SU-DHL-6 (cell line): ENCODE results near the gene CXCL12.

ENCODE experiments used
- H2AFZ ChIP-seq: fragments of 200-600 bp; sonication (generic); 2 replicates; pipeline ENCODE4 v1.6.1; 2014; ENCODE audit warnings: low read depth, mild to moderate bottlenecking, moderate library complexity, mixed read lengths, antibody characterized with exemption, low read length; ENCODE audit not compliant: severe bottlenecking
- H3F3A ChIP-seq: fragments of 200-600 bp; shearing (Covaris generic); 2 replicates; pipeline ENCODE4 v1.6.0; 2016; ENCODE audit warnings: antibody characterized with exemption, mild to moderate bottlenecking; ENCODE audit not compliant: insufficient read depth
- H3K27ac ChIP-seq: fragments of 200-600 bp; sonication (generic); 2 replicates; pipeline ENCODE4 v1.5.1; 2016; ENCODE audit warnings: low read depth, mild to moderate bottlenecking, low read length, moderate library complexity, mixed read lengths
- H3K27me3 ChIP-seq: fragments of 200-600 bp; sonication (generic), shearing (Covaris generic); 2 replicates; pipeline ENCODE4 v1.6.0; 2014; ENCODE audit warnings: mild to moderate bottlenecking, low read length
- H3K36me3 ChIP-seq: fragments of 200-600 bp; sonication (generic); 2 replicates; pipeline ENCODE4 v1.6.1; 2014; ENCODE audit warnings: mild to moderate bottlenecking, low read length, mixed read lengths
- H3K4me2 ChIP-seq: fragments of 300-600, 200-600 bp; shearing (Covaris generic), sonication (generic); 2 replicates; pipeline ENCODE4 v1.6.0; 2014; ENCODE audit warnings: low read length, low read depth, mild to moderate bottlenecking; ENCODE audit not compliant: poor library complexity, severe bottlenecking
- H3K4me3 ChIP-seq: fragments of 200-600 bp; sonication (generic); 2 replicates; pipeline ENCODE4 v1.5.1; 2014; ENCODE audit warnings: antibody characterized with exemption, low read length, mild to moderate bottlenecking, mixed read lengths; ENCODE audit not compliant: insufficient read depth, poor library complexity, severe bottlenecking
- H3K79me2 ChIP-seq: fragments of 200-600 bp; sonication (generic); 2 replicates; pipeline ENCODE4 v1.6.1; 2014; ENCODE audit warnings: mild to moderate bottlenecking, low read length, moderate library complexity; ENCODE audit not compliant: insufficient read depth
- H3K9ac ChIP-seq: fragments of 200-600 bp; sonication (generic); 2 replicates; pipeline ENCODE4 v1.7.0; 2014; ENCODE audit warnings: mild to moderate bottlenecking, low read length
- H3K9me2 ChIP-seq: fragments of 200-600 bp; sonication (generic); replicated peaks from 2 replicates; pipeline ENCODE4 v1.6.1; 2014; ENCODE audit warnings: low read length; ENCODE audit not compliant: insufficient read depth
- H3K9me3 ChIP-seq: fragments of 200-600 bp; sonication (generic); 2 replicates; pipeline ENCODE4 v1.6.1; 2014; ENCODE audit warnings: low read length, mixed read lengths; ENCODE audit not compliant: insufficient read depth
- H4K20me1 ChIP-seq: fragments of 200-600 bp; sonication (generic); 2 replicates; pipeline ENCODE4 v1.6.1; 2014; ENCODE audit warnings: low read depth, mild to moderate bottlenecking, antibody characterized with exemption, low read length, moderate library complexity, mixed read lengths
- EZH2phosphoT487 ChIP-seq: fragments of 200-600 bp; sonication (generic), shearing (Covaris generic); conservative IDR thresholded peaks from 2 replicates; pipeline ENCODE4 v1.6.1; 2018; ENCODE audit warnings: mild to moderate bottlenecking, antibody characterized with exemption, low read length, moderate library complexity, mixed read lengths
- TF ChIP-seq, protein P1 (sequence below): fragments of 200-600 bp; sonication (generic); IDR thresholded peaks from one replicate; pipeline ENCODE4 v1.5.1; 2017; ENCODE audit warnings: antibody characterized with exemption, mild to moderate bottlenecking, low read length, moderate library complexity; ENCODE audit not compliant: insufficient read depth, poor library complexity, severe bottlenecking

The CXCL12 gene

DNA sequence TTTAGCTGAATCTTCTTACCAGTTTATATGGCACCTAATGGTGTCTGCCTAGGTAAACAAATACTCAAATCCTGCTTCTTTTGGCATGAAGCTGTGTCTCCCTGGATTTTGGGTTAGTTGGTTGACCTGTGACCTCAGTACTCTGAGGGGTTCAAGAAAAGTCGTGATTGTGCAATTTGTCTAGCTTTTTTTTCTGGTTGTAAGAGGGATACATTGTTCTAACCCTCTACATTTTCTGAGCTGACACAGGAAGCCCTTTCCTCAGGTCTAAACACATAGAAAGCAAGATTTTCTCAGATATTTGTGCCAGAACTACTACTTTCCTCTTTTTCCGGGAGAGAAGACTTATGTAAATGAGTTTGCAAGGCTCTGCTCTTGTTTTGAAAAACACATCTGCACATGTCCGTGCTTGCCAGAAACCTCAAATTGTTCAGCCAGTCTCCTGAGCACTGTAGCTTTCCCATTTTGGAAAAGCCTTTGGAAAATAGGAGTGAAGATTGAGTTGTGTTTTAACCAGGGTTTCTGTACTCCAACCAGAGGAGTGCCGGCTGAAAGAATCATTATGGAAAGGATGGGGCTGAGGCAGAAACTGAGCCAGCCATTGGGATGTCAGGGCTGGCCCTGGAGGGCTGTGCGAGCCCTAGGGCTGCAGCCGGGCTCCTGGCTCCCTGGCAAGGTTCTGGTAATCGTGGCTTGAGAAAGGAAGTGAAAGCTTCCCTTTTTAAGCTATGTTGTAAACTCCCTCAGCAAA lies 31.3 kb upstream of the CXCL12 start:
- no peaks in the 10 kb centered on the region for H3K27me3 ChIP-seq
- no peaks in the 10 kb centered on the region for H3K79me2 ChIP-seq
- no peak overlapping the region for H3K4me2 ChIP-seq
- no peaks in the 10 kb centered on the region for H3K9me2 ChIP-seq
- H3F3A ChIP-seq = no peaks in the 10 kb centered on the region
- H3K27ac ChIP-seq = no peak overlapping the region
- no peak overlapping the region for H3K4me3 ChIP-seq
- H3K9ac ChIP-seq = no peak overlapping the region
- H4K20me1 ChIP-seq = no peaks in the 10 kb centered on the region
- H2AFZ ChIP-seq = no peak overlapping the region
- H3K36me3 ChIP-seq = no peaks in the 10 kb centered on the region
- no peaks in the 10 kb centered on the region for H3K9me3 ChIP-seq
- TF ChIP-seq, protein P1, sequence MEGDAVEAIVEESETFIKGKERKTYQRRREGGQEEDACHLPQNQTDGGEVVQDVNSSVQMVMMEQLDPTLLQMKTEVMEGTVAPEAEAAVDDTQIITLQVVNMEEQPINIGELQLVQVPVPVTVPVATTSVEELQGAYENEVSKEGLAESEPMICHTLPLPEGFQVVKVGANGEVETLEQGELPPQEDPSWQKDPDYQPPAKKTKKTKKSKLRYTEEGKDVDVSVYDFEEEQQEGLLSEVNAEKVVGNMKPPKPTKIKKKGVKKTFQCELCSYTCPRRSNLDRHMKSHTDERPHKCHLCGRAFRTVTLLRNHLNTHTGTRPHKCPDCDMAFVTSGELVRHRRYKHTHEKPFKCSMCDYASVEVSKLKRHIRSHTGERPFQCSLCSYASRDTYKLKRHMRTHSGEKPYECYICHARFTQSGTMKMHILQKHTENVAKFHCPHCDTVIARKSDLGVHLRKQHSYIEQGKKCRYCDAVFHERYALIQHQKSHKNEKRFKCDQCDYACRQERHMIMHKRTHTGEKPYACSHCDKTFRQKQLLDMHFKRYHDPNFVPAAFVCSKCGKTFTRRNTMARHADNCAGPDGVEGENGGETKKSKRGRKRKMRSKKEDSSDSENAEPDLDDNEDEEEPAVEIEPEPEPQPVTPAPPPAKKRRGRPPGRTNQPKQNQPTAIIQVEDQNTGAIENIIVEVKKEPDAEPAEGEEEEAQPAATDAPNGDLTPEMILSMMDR = no peak
- TF ChIP-seq EZH2phosphoT487 = no peak

DNA sequence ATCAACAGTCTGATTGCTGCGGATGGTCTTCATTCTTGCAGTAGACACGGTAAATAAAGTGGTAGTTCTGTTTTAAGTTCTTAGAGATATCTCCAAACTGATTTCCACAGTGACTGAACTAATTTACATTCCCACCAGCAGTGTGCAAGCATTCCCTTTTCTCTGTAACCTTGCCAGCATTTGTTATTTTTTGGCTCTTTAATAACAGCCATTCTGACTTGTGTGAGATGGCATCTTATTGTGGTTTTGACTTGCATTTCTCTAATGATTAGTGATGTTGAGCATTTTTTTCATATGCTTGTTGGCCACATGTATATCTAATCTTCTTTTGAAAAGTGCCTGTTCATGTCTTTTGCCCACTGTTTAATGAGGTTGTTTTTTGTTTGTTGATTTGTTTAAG lies 30.2 kb upstream of the CXCL12 start:
- no peak for TF ChIP-seq EZH2phosphoT487
- TF ChIP-seq, protein P1 = no peak
- no peak overlapping the region for H3K4me2 ChIP-seq
- no peaks in the 10 kb centered on the region for H3K27me3 ChIP-seq
- H4K20me1 ChIP-seq = no peaks in the 10 kb centered on the region
- no peaks in the 10 kb centered on the region for H3K9me2 ChIP-seq
- H3K79me2 ChIP-seq = no peaks in the 10 kb centered on the region
- no peak overlapping the region for H3K27ac ChIP-seq
- H3K36me3 ChIP-seq = no peaks in the 10 kb centered on the region
- H3K4me3 ChIP-seq = no peak overlapping the region
- no peak overlapping the region for H2AFZ ChIP-seq
- H3F3A ChIP-seq = no peaks in the 10 kb centered on the region
- no peaks in the 10 kb centered on the region for H3K9me3 ChIP-seq
- no peak overlapping the region for H3K9ac ChIP-seq

DNA sequence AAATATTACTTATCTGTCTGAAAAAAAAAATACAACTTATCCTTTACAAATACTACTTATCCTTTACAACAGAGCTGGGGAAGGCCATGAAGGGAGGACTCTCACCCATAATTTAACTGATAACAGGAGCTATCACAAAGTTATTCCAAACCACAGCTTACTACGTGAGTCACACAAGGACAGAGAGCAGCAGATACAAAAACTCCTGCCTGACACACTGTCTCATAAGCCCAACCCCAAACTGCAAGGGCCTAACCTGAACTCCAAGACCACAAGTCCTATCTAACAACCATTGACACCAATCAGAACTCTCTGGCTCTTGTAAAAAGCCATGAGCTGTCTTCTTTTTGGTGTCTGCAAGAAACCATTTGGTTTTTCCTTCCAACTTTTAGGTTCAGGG lies 28.5 kb upstream of the CXCL12 start:
- H4K20me1 ChIP-seq = no peaks in the 10 kb centered on the region
- H3K4me3 ChIP-seq = no peak overlapping the region
- H3K4me2 ChIP-seq = no peak overlapping the region
- H3K9ac ChIP-seq = no peak overlapping the region
- H3K27me3 ChIP-seq = no peaks in the 10 kb centered on the region
- H3K36me3 ChIP-seq = no peaks in the 10 kb centered on the region
- H3K9me3 ChIP-seq = no peaks in the 10 kb centered on the region
- no peaks in the 10 kb centered on the region for H3K9me2 ChIP-seq
- H3K27ac ChIP-seq = no peak overlapping the region
- no peaks in the 10 kb centered on the region for H3K79me2 ChIP-seq
- no peaks in the 10 kb centered on the region for H3F3A ChIP-seq
- H2AFZ ChIP-seq = no peak overlapping the region
- TF ChIP-seq, protein P1 = no peak
